Heart left ventricle (tissue), 16 donors: Measurements from ENCODE around the gene MATK. TPM values are rescaled to one million over a fixed set of nuclear protein-coding genes. Genes with fewer than 3 reads are reported as not detected.

Experiments
- ATAC-seq, 4 donors: fragments of 200-7000 bp; cut with Tn5 transposase; one replicate each; pipeline ENCODE4 v1.9.1; 2020 to 2022; ENCODE audit warnings: moderate library complexity in 4 of 4, mild to moderate bottlenecking in 3 of 4, moderate number of reproducible peaks in 1 of 4
- DNase-seq, 5 donors: peaks; one replicate each; pipeline ENCODE4 v3.0.0-alpha.2; 2020
- H3K27ac ChIP-seq, 12 donors: fragments of 200-600 bp; sonication (generic) in 4 of 12; one replicate each; pipeline versions ENCODE4 v1.5.0 to v1.8.0; 2016 to 2022; ENCODE audit warnings: mild to moderate bottlenecking in 2 of 12
- H3K27me3 ChIP-seq, 9 donors: fragments of 200-600 bp; sonication (generic) in 2 of 9; one replicate each; pipeline versions ENCODE4 v1.5.1 to v1.8.0; 2016 to 2022; ENCODE audit warnings: mild to moderate bottlenecking in 3 of 9
- H3K36me3 ChIP-seq, 9 donors: fragments of 200-600 bp; sonication (generic) in 2 of 9; one replicate each; pipeline versions ENCODE4 v1.5.0 to v1.8.0; 2018 to 2022; ENCODE audit warnings: mild to moderate bottlenecking in 2 of 9
- H3K4me1 ChIP-seq, 12 donors: fragments of 200-600 bp; sonication (generic) in 4 of 12; one replicate each; pipeline versions ENCODE4 v1.5.0 to v1.8.0; 2016 to 2022; ENCODE audit warnings: mild to moderate bottlenecking in 3 of 12
- H3K4me3 ChIP-seq, 12 donors: fragments of 200-600 bp; sonication (generic) in 4 of 12; one replicate each; pipeline versions ENCODE4 v1.5.0 to v1.8.0; 2017 to 2022; ENCODE audit warnings: mild to moderate bottlenecking in 9 of 12, moderate library complexity in 4 of 12
- H3K9me3 ChIP-seq, 12 donors: fragments of 200-600 bp; sonication (generic) in 4 of 12; one replicate each; pipeline versions ENCODE4 v1.5.0 to v1.8.0; 2016 to 2022; ENCODE audit warnings: mild to moderate bottlenecking in 1 of 12
- POLR2A ChIP-seq, 2 donors: fragments of 450-650 bp; IDR thresholded peaks; one replicate each; pipeline ENCODE4 v1.6.1; 2017; ENCODE audit warnings: antibody characterized with exemption in 2 of 2, mild to moderate bottlenecking in 2 of 2, moderate library complexity in 2 of 2
- WGBS, 4 donors: extraction: QIAGEN DNeasy Blood & Tissue Kit in 2 of 4; methylation state at CpG; one replicate each; pipeline versions ENCODE4 v1.1.5 to v1.1.7; 2013 to 2018; 5-methylcytosine and 5-hydroxymethylcytosine counted together
- intact Hi-C, 10 donors: fragments of 100-400 bp; cut with DNase I; formaldehyde crosslinking; loops; one replicate each; pipeline versions ENCODE4 v1.11.1 to v1.14.2; 2022
- polyA plus RNA-seq, 2 donors: library from polyadenylated mRNA; stranded (reverse); fragments of 200-250 nt; gene quantifications; one replicate each; pipeline ENCODE4 v1.2.3, GENCODE V29; 2013
- total RNA-seq, 9 donors: library from RNA; depleted of rRNA in 2 of 9; stranded (reverse); fragments of >200 nt in 2 of 9; fragmentation: NEBNext Ultra II Directional in 3 of 9; extraction: Animal tissue kit (Norgen Biotek cat#: 25700) in 3 of 9; gene quantifications; one replicate each; pipeline versions ENCODE4 v1.1.0 to v1.2.4, GENCODE V29; 2016 to 2023
- TF ChIP-seq, protein P1 (sequence below), 12 donors: fragments of 200-600 bp; sonication (generic) in 4 of 12; IDR thresholded peaks; one replicate each; pipeline versions ENCODE4 v1.5.0 to v1.8.0; 2018 to 2022; ENCODE audit warnings: antibody characterized with exemption in 12 of 12, mild to moderate bottlenecking in 5 of 12
- donor health status: ischemic (EF 13 %, LVEDD 7.1; RV severe dilation, severe dysfunction).
- donor health status: healthy with polysubstance abuse.
- donor health status: DM: no; HTN: yes; CAD: no.
- donor health status: DM: no; HTN: no; CAD: no.
- donor health status: ischemic (EF 25% LVEDD 6.9; RV normal size, moderate dysfunction).
- donor health status: ischemic (EF 25% LVEDD 5.7; RV mildly dilated, moderate dysfunction).
- donor health status: healthy.
- donor health status: DM: yes; HTN: yes; CAD: no.
- donor health status: ischemic (EF 35%, LVEDD 5.7; RV mildly dilated, moderate dysfunction).
- donor health status: nonischemic (EF 11% LVEDD 7.7; RV severe dilation, severe dysfunction).
- donor health status: DM: yes; HTN: yes; CAD: no.
- donor health status: PGD.
- donor health status: ischemic (EF 29% LVEDD 5.4; RV normal size, mild dysfunction).
- donor health status: nonischemic (EF 23%, LVEDD 6.1; RV moderate dilation, normal function).

MATK gene
- total and polyA plus RNA-seq, 11 donors: 0.20 to 8.9 (median 0.70) TPM

DNA sequence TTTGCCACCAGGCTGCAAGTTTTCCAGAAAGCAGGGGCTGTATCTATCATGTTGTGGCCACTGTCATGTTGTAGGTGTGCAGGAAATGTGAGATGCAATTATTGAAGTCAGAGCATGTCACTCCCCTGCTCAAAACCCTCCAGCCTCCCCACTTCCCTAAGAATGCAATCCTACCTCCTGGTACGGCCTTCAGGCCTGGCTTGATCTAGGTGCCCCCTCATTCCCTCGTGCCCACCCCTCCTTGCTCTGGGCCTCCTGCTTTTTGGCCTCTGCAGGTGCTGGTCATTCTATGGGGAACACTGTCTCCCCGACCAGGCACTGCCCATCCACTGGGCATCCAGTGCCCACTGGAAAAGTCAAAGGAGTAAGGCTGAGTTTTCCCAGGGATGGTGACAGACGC, 28.5 kb upstream of the MATK start:
- no peaks in the 10 kb centered on the region for H3K36me3 ChIP-seq
- DNase-seq (no peak), ATAC-seq (no peak)
- H3K9me3 ChIP-seq: no peaks in the 10 kb centered on the region
- 90 to 96% (median 94%) methylated on average over 4 of the region's 4 CpGs for WGBS, 4 donors
- TF ChIP-seq POLR2A (IDR thresholded peaks at IDR 0.05): no peak
- TF ChIP-seq, protein P1, sequence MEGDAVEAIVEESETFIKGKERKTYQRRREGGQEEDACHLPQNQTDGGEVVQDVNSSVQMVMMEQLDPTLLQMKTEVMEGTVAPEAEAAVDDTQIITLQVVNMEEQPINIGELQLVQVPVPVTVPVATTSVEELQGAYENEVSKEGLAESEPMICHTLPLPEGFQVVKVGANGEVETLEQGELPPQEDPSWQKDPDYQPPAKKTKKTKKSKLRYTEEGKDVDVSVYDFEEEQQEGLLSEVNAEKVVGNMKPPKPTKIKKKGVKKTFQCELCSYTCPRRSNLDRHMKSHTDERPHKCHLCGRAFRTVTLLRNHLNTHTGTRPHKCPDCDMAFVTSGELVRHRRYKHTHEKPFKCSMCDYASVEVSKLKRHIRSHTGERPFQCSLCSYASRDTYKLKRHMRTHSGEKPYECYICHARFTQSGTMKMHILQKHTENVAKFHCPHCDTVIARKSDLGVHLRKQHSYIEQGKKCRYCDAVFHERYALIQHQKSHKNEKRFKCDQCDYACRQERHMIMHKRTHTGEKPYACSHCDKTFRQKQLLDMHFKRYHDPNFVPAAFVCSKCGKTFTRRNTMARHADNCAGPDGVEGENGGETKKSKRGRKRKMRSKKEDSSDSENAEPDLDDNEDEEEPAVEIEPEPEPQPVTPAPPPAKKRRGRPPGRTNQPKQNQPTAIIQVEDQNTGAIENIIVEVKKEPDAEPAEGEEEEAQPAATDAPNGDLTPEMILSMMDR (IDR thresholded peaks at IDR 0.05): no peak
- no peak overlapping the region for H3K27ac ChIP-seq
- no peaks in the 10 kb centered on the region for H3K27me3 ChIP-seq
- H3K4me3 ChIP-seq: no peak overlapping the region
- peaks cover 0 to 36% (median 11%) of the 10 kb centered on the region in 12 donors for H3K4me1 ChIP-seq
- intact Hi-C loops: no loop called here

DNA sequence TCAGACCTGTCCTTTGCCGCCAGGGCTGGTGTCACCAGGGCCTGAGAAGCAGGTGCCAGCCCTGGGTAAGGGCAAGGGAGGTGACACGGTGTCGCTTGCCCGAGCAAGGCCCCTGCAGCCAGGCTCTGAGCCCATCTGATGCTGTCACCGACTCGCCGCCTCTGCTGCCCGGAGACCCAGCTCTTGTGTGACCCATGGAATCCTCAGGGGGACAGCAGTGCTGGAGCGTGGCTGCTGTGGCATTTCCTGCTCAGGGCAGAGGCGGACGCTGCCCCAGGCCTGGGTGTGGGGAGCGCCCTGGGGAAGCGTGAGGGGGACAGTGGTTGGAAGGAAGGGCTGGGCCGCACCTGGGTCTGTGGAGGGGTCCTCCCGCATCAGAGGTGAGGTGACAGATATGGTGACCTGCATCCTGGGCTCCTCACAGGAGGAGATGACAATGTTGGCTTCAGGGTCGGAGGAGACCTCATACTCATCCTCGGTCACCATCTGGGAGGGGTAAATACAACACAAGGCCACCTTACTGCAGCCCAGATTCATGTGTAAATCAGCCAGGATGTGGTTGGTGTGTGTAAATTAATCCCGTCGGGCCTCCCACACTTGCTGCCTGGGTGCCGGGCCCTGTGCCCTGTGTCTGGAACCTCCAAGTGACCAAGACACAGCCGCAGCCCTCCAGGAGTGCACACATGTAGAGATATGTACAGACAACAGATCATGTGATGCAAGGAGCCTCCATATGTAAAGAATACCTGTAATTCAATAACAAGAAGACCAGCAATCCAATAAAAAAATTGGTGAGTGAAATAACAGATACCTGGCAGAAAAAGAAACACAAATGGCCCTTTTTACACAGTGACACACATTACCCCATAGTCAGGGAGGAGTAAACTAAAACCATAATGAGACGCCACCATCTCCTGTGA, 27.6 kb upstream of the MATK start:
- peak overlapping the region in 10 of 12 donors; percentile 11 to 75 (median 41) for H3K27ac ChIP-seq
- H3K9me3 ChIP-seq: no peaks in the 10 kb centered on the region
- H3K27me3 ChIP-seq: no peaks in the 10 kb centered on the region
- no peaks in the 10 kb centered on the region for H3K36me3 ChIP-seq
- H3K4me1 ChIP-seq: peaks cover 0 to 36% (median 11%) of the 10 kb centered on the region in 12 donors
- ATAC-seq (no peak), DNase-seq (peak in 1 of 5 donors; percentile 71)
- H3K4me3 ChIP-seq: no peak overlapping the region
- 60 to 69% (median 62%) methylated on average over 18 to 22 of the region's 22 CpGs for WGBS, 4 donors
- no peak for TF ChIP-seq POLR2A (IDR thresholded peaks at IDR 0.05)
- TF ChIP-seq, protein P1 (IDR thresholded peaks at IDR 0.05): no peak
- intact Hi-C loops: no loop called here

DNA sequence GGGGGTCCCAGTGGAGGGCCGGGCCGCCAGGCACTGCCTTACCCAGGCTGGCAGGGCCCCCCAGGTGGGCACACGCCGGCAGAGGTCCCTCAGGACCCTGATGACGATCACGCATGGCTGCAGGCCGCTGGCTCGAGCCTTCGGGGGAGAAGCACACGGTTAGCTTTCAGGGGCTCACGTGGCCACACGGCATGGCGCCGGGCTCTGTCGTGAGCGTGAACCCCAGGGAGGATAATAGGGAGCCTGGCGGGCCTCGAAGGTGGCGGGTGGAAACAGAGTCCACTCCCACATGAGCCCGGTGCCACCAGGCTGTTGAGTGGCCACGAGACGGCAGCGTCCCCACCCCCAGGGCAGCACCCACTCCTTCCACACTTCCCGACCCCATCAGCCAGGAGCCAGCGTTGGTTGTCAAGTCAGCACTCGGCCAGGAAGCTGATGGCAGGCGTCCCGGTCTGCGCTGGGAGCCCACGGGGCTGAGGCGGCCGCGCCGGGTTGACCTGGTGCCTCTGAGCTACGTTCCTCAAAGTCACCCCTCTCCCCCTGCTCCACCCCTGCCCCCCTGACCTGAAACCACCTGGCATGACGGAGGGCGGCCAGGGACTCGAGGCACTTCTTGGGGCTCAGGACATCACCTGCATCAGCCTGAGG, 24.7 kb upstream of the MATK start:
- peak in 1 of 5 donors; percentile 67 for DNase-seq
- 71 to 90% (median 76%) methylated on average over 10 to 38 of the region's 38 CpGs for WGBS, 4 donors
- H3K27ac ChIP-seq: peak overlapping the region in 2 of 12 donors; percentile 11 to 74
- peak in 1 of 4 donors; percentile 9 for ATAC-seq
- TF ChIP-seq, protein P1 (IDR thresholded peaks at IDR 0.05): no peak
- TF ChIP-seq POLR2A (IDR thresholded peaks at IDR 0.05): no peak
- no peaks in the 10 kb centered on the region for H3K36me3 ChIP-seq
- H3K4me1 ChIP-seq: peaks cover 0 to 31% (median 11%) of the 10 kb centered on the region in 12 donors
- H3K4me3 ChIP-seq: no peak overlapping the region
- no peaks in the 10 kb centered on the region for H3K27me3 ChIP-seq
- intact Hi-C loops: no loop called here
- H3K9me3 ChIP-seq: no peaks in the 10 kb centered on the region
